GM12878 (cell line): Measurements from ENCODE around the gene MYT1. TPM values are rescaled to one million over a fixed set of nuclear protein-coding genes. Genes with fewer than 3 reads are reported as not detected.

Experiments
- ATAC-seq: fragments of 200-7000 bp; cut with Tn5 transposase; 3 replicates; pipeline ENCODE4 v1.9.1; 2020; ENCODE audit warnings: mild to moderate bottlenecking, moderate library complexity
- BruUV-seq: library from RNA; stranded (reverse); fragments of 400-500 nt; replicated peaks from 2 replicates; lab custom pipeline; 2021; lab: Mats Ljungman, UMichigan
- CTCF ChIA-PET: fragments of 300-600 bp; sonication (Branson Sonifier 250); formaldehyde crosslinking; extraction: SDS; loops from one replicate; lab custom pipeline; 2021; ENCODE audit warnings: inconsistent platforms; lab: Yijun Ruan, JAX
- POLR2A ChIA-PET: fragments of 350-600 bp; formaldehyde crosslinking; extraction: SDS; loops from one replicate; lab custom pipeline; 2021; ENCODE audit warnings: inconsistent platforms; lab: Charles Lee
- RAD21 ChIA-PET: fragments of 300-600 bp; sonication (Branson Sonifier 250); formaldehyde crosslinking; loops from one replicate; lab custom pipeline; 2023; ENCODE audit warnings: antibody characterized with exemption; ENCODE audit not compliant: unreplicated experiment; lab: Charles Lee
- SMC1A ChIA-PET: fragments of 300-600 bp; sonication (Branson Sonifier 250); formaldehyde crosslinking; loops from one replicate; lab custom pipeline; 2023; ENCODE audit not compliant: unreplicated experiment, uncharacterized antibody; lab: Charles Lee
- DNase-seq: peaks from one replicate; pipeline ENCODE4 v3.0.0-alpha.2; 2011; ENCODE audit warnings: low read depth, low spot score
- FAIRE-seq: peaks from 3 replicates; lab custom pipeline; 2011; peaks lifted over from hg19 to GRCh38; lab: Jason Lieb, UNC
- H2AFZ ChIP-seq: 2 replicates; pipeline ENCODE4 v1.6.0; 2011; ENCODE audit warnings: low read depth, low read length, control low read depth; ENCODE audit not compliant: control insufficient read depth
- H3K27ac ChIP-seq: 2 replicates; pipeline ENCODE4 v1.5.1; 2011; ENCODE audit warnings: control low read depth; ENCODE audit not compliant: control insufficient read depth, insufficient read depth
- H3K27me3 ChIP-seq, 2 experiments: replicated peaks in 1 of 2; 2 replicates each; pipeline versions ENCODE4 v1.6.0 to v1.6.1; 2011; ENCODE audit warnings: low read length in 1 of 2; ENCODE audit not compliant: control insufficient read depth in 2 of 2, insufficient read depth in 2 of 2
- H3K36me3 ChIP-seq, 2 experiments: 2 replicates each; pipeline ENCODE4 v1.5.1; 2011; ENCODE audit warnings: low read length in 1 of 2; ENCODE audit not compliant: control insufficient read depth in 2 of 2, insufficient read depth in 2 of 2
- H3K4me1 ChIP-seq: 2 replicates; pipeline ENCODE4 v1.6.1; 2011; ENCODE audit warnings: mild to moderate bottlenecking, low read length, moderate library complexity, mixed read lengths; ENCODE audit not compliant: control insufficient read depth, insufficient read depth
- H3K4me2 ChIP-seq: 2 replicates; pipeline ENCODE4 v1.6.0; 2011; ENCODE audit warnings: control low read depth; ENCODE audit not compliant: control insufficient read depth, insufficient read depth
- H3K4me3 ChIP-seq: fragments of 200-600 bp; sonication (generic); 2 replicates; pipeline ENCODE4 v1.5.1; 2016
- H3K79me2 ChIP-seq: 2 replicates; pipeline ENCODE4 v1.6.0; 2011; ENCODE audit warnings: low read length; ENCODE audit not compliant: control insufficient read depth, insufficient read depth
- H3K9ac ChIP-seq: 2 replicates; pipeline ENCODE4 v1.8.0; 2011; ENCODE audit warnings: low read length, control low read depth, mixed read lengths; ENCODE audit not compliant: control insufficient read depth, insufficient read depth
- H3K9me3 ChIP-seq: replicated peaks from 3 replicates; pipeline ENCODE4 v1.5.1; 2011; ENCODE audit warnings: mild to moderate bottlenecking, low read length; ENCODE audit not compliant: control insufficient read depth, insufficient read depth
- H4K20me1 ChIP-seq: 2 replicates; pipeline ENCODE4 v1.6.0; 2011; ENCODE audit not compliant: control insufficient read depth, insufficient read depth
- CREB1 ChIP-seq: IDR thresholded peaks from 2 replicates; pipeline ENCODE4 v1.6.1; 2012; ENCODE audit warnings: low read depth, mild to moderate bottlenecking, inconsistent platforms
- EP300 ChIP-seq, 2 experiments: fragments of 150-350 bp in 1 of 2; IDR thresholded peaks; 2 replicates each; pipeline ENCODE4 v1.6.1; 2011 to 2012; ENCODE audit warnings: low read depth in 2 of 2, low read length in 2 of 2, borderline replicate concordance in 1 of 2, improper control_type of control experiment in 1 of 2, inconsistent platforms in 1 of 2; ENCODE audit not compliant: control insufficient read depth in 1 of 2
- HDAC6 ChIP-seq: fragments of 200-600 bp; sonication (generic); IDR thresholded peaks from one replicate; pipeline ENCODE4 v1.8.0; 2017; ENCODE audit warnings: antibody characterized with exemption; ENCODE audit not compliant: unreplicated experiment
- MEF2B ChIP-seq: fragments of 450-650 bp; IDR thresholded peaks from 2 replicates; pipeline ENCODE4 v1.6.1; 2018; ENCODE audit warnings: mild to moderate bottlenecking, moderate library complexity; ENCODE audit not compliant: partially characterized antibody, poor library complexity, severe bottlenecking
- NFYA ChIP-seq: IDR thresholded peaks from 2 replicates; pipeline ENCODE4 v1.6.1; 2011; ENCODE audit warnings: low read depth, mild to moderate bottlenecking, low read length, improper control_type of control experiment, borderline replicate concordance
- PAX8 ChIP-seq: fragments of 450-650 bp; IDR thresholded peaks from 2 replicates; pipeline ENCODE4 v1.6.1; 2017; ENCODE audit warnings: mild to moderate bottlenecking, moderate library complexity
- PRDM15 ChIP-seq: fragments of 450-650 bp; formaldehyde crosslinking; IDR thresholded peaks from 2 replicates; pipeline ENCODE4 v1.4.0; 2020; ENCODE audit warnings: mild to moderate bottlenecking, moderate library complexity
- RAD51 ChIP-seq: fragments of 450-650 bp; IDR thresholded peaks from 2 replicates; pipeline ENCODE4 v1.6.1; 2016; ENCODE audit warnings: moderate library complexity, mild to moderate bottlenecking, inconsistent platforms
- SMAD5 ChIP-seq: IDR thresholded peaks from 2 replicates; pipeline ENCODE4 v1.6.1; 2016; ENCODE audit warnings: antibody characterized with exemption, low read depth
- YBX1 ChIP-seq: fragments of 450-650 bp; IDR thresholded peaks from 2 replicates; pipeline ENCODE4 v1.6.1; 2016; ENCODE audit warnings: antibody characterized with exemption
- ZNF24 ChIP-seq: fragments of 450-650 bp; IDR thresholded peaks from 2 replicates; pipeline ENCODE4 v1.6.1; 2017; ENCODE audit warnings: antibody characterized with exemption, mild to moderate bottlenecking
- WGBS: methylation state at CpG from one replicate; pipeline ENCODE4 v1.1.6; 2016; ENCODE audit warnings: low lambda C conversion rate; ENCODE audit not compliant: insufficient replicate concordance, insufficient coverage; ENCODE audit errors: missing lambda C conversion rate; 5-methylcytosine and 5-hydroxymethylcytosine counted together
- in situ Hi-C: fragments of 300-500 bp; cut with MboI; formaldehyde crosslinking; loops from 9 replicates; pipeline ENCODE4 v1.14.3; 2018; ENCODE audit warnings: mixed read lengths
- intact Hi-C: fragments of 100-400 bp; cut with micrococcal nuclease; formaldehyde crosslinking; loops from one replicate; pipeline ENCODE4 v1.14.2; 2022; ENCODE audit not compliant: unreplicated experiment
- polyA plus RNA-seq, 11 experiments: library from polyadenylated mRNA; depleted of rRNA in 4 of 11; unstranded in 6 of 11; stranded (reverse) in 5 of 11; fragments of >200 nt; fragmentation: Nextera tagmentation in 4 of 11; fragmentation: Illumina TruSeq in 1 of 11; extraction: Ambion mirVana in 4 of 11; extraction: Trizol in 1 of 11; gene quantifications; 1 replicate in 1 of 11; 2 replicates in 10 of 11; pipeline versions ENCODE4 v1.2.1 to v1.2.3, GENCODE V29; 2011 to 2016; ENCODE audit warnings: inconsistent platforms in 2 of 11, missing spikeins in 2 of 11, low read depth in 1 of 11
- total RNA-seq, 4 experiments: library from RNA; depleted of rRNA in 3 of 4; stranded (reverse); fragments of >200 nt in 3 of 4; fragmentation: Illumina TruSeq in 1 of 4; extraction: Trizol in 1 of 4; gene quantifications; 2 replicates each; pipeline versions ENCODE4 v1.2.1 to v1.2.3, GENCODE V29; 2013 to 2021
- TF ChIP-seq, protein P1 (sequence below): fragments of 450-650 bp; IDR thresholded peaks from 2 replicates; pipeline ENCODE4 v1.6.1; 2017; ENCODE audit warnings: mild to moderate bottlenecking

MYT1 gene
- total and polyA plus RNA-seq, 10 of the 15 experiments (the other 5 are each of a cell fraction or from before 2014, with no cell fraction given): 0.01 to 0.10 TPM; not detected in 8

GRCh38 chr20:64205611-64206026 lies 41.4 kb downstream of the MYT1 start:
- TF ChIP-seq ZNF24 (no peak), NFYA (no peak), CREB1 (no peak), PAX8 (no peak), EP300 (IDR thresholded peaks at IDR 0.05; ENCODE audit: borderline replicate concordance in 1 of 2, control insufficient read depth in 1 of 2, low read depth in 2 of 2, low read length in 2 of 2) (no peak), SMAD5 (no peak), RAD51 (no peak), MEF2B (no peak), YBX1 (no peak), HDAC6 (no peak), PRDM15 (no peak)
- TF ChIP-seq, protein P1, sequence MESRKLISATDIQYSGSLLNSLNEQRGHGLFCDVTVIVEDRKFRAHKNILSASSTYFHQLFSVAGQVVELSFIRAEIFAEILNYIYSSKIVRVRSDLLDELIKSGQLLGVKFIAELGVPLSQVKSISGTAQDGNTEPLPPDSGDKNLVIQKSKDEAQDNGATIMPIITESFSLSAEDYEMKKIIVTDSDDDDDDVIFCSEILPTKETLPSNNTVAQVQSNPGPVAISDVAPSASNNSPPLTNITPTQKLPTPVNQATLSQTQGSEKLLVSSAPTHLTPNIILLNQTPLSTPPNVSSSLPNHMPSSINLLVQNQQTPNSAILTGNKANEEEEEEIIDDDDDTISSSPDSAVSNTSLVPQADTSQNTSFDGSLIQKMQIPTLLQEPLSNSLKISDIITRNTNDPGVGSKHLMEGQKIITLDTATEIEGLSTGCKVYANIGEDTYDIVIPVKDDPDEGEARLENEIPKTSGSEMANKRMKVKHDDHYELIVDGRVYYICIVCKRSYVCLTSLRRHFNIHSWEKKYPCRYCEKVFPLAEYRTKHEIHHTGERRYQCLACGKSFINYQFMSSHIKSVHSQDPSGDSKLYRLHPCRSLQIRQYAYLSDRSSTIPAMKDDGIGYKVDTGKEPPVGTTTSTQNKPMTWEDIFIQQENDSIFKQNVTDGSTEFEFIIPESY: no peak
- Histone ChIP-seq H3K4me3 (no peak overlapping the region), H3K4me2 (no peak overlapping the region), H3K4me1 (no peaks in the 10 kb centered on the region), H3K9ac (no peak overlapping the region), H3K9me3 (no peaks in the 10 kb centered on the region), H3K36me3 (no peaks in the 10 kb centered on the region), H3K27ac (no peak overlapping the region), H4K20me1 (no peaks in the 10 kb centered on the region), H3K27me3 (peaks cover 11 to 13% of the 10 kb centered on the region in 2 experiments), H3K79me2 (no peaks in the 10 kb centered on the region), H2AFZ (no peak overlapping the region)
- ChIA-PET RAD21 (no interaction called here), POLR2A (no interaction called here), SMC1A (no interaction called here), CTCF (no interaction called here)
- ATAC-seq (no peak), DNase-seq (no peak), FAIRE-seq (no peak)
- 38% methylated on average over 14 of the region's 17 CpGs for WGBS
- in situ Hi-C loops (no loop called here), intact Hi-C loops (no loop called here)
- BruUV-seq: no TSS peak
